Skeletal muscle cell (primary cell): Measurements from ENCODE around the gene EPRS1.
"Not testable (repeated sequence)": the region's sequence is repeated elsewhere in the genome, so short reads cannot be mapped to it uniquely, and the experiment has no call there.

Experiments used
- DNase-seq: peaks from one replicate; pipeline ENCODE4 v3.0.0-alpha.2; 2010; ENCODE audit warnings: low read depth
- H3K4me3 ChIP-seq: 2 replicates; pipeline ENCODE4 v1.5.1; 2011; ENCODE audit warnings: low read depth, mild to moderate bottlenecking, control low read depth, low read length, moderate library complexity

The EPRS1 gene

GRCh38 chr1:220046052-220046930 lies at the start of gene EPRS1:
TSS of gene EPRS1 (minus strand) at chr1:220046505. CDS start at chr1:220046388, 117 bp downstream.
- H3K4me3 ChIP-seq: peak within 1 kb of the TSS; percentile 88

GRCh38 chr1:220094016-220094911 lies 48.0 kb upstream of the EPRS1 start, which contains the start of gene IARS2:
TSS of gene IARS2 (plus strand) at chr1:220094132. CDS start at chr1:220094217, 85 bp downstream.
- H3K4me3 ChIP-seq: peak within 1 kb of the TSS; percentile 89
- peak; percentile 63 for DNase-seq

More at GRCh38 chr1:220046052-220046930, at the start of gene EPRS1:
- peak; percentile 96 for DNase-seq

- no peak for DNase-seq
- no peak overlapping the region for H3K4me3 ChIP-seq
These were observed 47.2 kb upstream of the EPRS1 start for GRCh38 chr1:220093361-220094015.

- DNase-seq: no peak
- no peak overlapping the region for H3K4me3 ChIP-seq
These were observed 46.4 kb upstream of the EPRS1 start for GRCh38 chr1:220092694-220093093.

GRCh38 chr1:220089650-220090556 lies 43.6 kb upstream of the EPRS1 start, which contains the start of gene BPNT1:
TSS of gene BPNT1 (minus strand) at chr1:220089788. CDS start at chr1:220079846, 9,942 bp downstream.
- DNase-seq: peak; percentile 78
- peak within 1 kb of the TSS; percentile 56 for H3K4me3 ChIP-seq

GRCh38 chr1:220086261-220086686 lies 40.0 kb upstream of the EPRS1 start:
- DNase-seq, H3K4me3 ChIP-seq: not testable (repeated sequence)

- DNase-seq: no peak
- H3K4me3 ChIP-seq: no peak overlapping the region
These were observed 38.2 kb upstream of the EPRS1 start for GRCh38 chr1:220084460-220084859.

- no peak for DNase-seq
- no peak overlapping the region for H3K4me3 ChIP-seq
These were observed 31.6 kb upstream of the EPRS1 start for GRCh38 chr1:220077887-220078286.

- DNase-seq: no peak
- no peak overlapping the region for H3K4me3 ChIP-seq
These were observed 30.8 kb upstream of the EPRS1 start for GRCh38 chr1:220076861-220077762.

GRCh38 chr1:220067269-220068204 lies 21.2 kb upstream of the EPRS1 start:
- DNase-seq: no peak
- H3K4me3 ChIP-seq: no peak overlapping the region

- no peak for DNase-seq
- no peak overlapping the region for H3K4me3 ChIP-seq
These were observed 16.3 kb upstream of the EPRS1 start for GRCh38 chr1:220062629-220063028.

GRCh38 chr1:220060876-220061275 lies 14.6 kb upstream of the EPRS1 start:
- H3K4me3 ChIP-seq: no peak overlapping the region
- DNase-seq: no peak

GRCh38 chr1:220056374-220056773 lies 10.1 kb upstream of the EPRS1 start:
- no peak overlapping the region for H3K4me3 ChIP-seq
- no peak for DNase-seq

GRCh38 chr1:220045356-220046051 lies 801 bp downstream of the EPRS1 start:
- peak overlapping the region; percentile 88 for H3K4me3 ChIP-seq
- DNase-seq: no peak

- H3K4me3 ChIP-seq: peak overlapping the region; percentile 88
- no peak for DNase-seq
These were observed 1.5 kb downstream of the EPRS1 start for GRCh38 chr1:220044678-220045355.
